Measurements from ENCODE around the gene SGCA.
A peak's percentile ranks its signal among the peaks of the same experiment; 100 is the strongest.

Gene SGCA

DNA sequence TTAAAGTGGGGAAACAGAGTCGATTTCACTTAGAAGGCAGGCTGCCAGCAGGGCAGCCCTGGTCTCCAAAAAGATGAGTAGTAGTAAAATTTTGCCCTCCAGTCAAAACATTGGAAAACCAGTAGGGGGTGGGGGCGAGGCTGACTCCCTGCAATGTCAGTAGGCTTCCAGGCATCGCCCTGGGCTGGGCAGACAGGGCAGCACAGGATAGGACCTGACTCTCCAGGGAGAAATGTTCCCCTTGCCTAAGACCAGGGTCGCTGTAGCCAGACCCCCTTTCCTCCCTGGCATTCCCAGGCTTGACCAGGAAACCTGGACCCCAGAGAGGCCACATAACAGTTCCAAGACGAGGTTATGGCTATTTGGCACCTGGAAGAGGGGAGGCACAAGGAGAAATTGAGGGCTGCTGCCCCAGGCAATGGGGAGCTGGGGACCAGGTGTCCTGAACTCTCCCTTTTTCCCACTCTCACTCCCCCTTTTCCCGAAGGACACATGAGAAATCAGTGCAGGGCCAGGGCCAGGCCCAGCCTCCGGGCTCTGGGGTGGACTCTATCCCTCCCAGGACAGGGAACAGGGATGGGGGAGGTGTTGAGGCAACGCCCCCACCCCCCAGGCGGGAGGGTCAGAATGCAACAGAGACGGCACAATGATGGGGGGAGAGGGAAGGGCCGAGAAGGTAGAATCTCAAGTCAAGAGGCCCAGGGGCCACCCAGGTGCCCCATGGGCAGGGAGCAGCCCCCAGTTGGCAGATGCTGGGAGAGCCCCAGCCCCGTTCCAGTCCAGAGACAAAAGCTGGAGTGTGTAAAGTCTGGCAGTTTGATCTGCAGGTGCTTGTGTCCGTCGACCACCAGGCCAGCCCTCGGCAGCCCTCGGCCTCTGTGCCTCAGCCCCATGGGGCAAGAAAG, 31.3 kb upstream of the SGCA start:
- no peak for DNase-seq (ENCODE audit: low read depth in 2 of 2)

GRCh38 chr17:50135316-50136095, 30.3 kb upstream of the SGCA start:
- DNase-seq (ENCODE audit: low read depth in 2 of 2): no peak

DNA sequence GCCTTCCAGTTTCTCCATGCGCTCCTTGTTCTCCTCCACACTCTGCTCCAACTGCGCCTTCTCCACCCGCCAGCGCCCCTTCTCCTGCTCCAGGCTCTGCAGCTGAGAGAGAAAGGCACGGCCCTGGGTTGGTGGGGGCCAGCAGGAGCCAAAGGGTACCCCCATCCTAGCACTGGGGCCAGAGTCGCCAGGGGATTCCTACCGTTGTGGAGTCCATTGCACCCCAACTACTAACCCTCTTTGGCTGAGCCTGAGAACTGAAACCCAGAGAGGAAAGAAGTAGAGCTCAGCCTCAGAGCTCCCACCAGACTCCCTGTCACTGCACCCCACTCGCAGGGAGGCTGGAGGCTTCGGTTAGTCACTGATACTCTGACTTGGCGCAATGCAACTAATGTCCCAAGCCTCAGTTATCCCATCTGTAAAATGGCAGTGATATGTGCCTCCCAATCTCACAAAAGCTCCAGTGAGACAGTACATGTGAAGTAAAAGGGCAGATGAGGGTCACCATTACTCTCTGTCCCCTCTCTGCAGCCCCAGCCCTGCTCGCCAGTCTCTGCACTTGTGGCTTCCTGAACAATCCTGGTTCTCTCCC, 29.6 kb upstream of the SGCA start:
- DNase-seq (ENCODE audit: low read depth in 2 of 2): no peak

DNA sequence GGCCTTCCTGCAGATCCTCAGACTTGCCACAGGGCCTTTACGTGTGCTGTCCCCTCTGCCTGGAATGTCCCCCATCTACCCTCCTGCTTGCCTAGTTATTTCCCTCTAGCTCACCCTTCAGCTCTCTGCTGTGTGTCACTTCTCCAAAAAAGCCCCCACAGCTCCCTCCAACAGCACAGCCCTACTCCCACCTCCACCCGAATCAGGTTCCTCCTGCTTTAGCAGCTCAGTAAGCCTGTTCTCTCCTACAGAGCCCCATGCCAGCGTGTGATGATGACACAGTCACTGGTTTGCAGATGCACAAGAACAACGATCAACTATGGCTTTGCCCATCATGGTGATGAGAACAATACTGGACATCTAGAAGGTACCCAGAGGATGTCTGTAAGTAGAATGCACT, 28.8 kb upstream of the SGCA start:
- DNase-seq (ENCODE audit: low read depth in 2 of 2): no peak

- DNase-seq (ENCODE audit: low read depth in 2 of 2): no peak
Measured at GRCh38 chr17:50139185-50139783, 26.5 kb upstream of the SGCA start.

DNA sequence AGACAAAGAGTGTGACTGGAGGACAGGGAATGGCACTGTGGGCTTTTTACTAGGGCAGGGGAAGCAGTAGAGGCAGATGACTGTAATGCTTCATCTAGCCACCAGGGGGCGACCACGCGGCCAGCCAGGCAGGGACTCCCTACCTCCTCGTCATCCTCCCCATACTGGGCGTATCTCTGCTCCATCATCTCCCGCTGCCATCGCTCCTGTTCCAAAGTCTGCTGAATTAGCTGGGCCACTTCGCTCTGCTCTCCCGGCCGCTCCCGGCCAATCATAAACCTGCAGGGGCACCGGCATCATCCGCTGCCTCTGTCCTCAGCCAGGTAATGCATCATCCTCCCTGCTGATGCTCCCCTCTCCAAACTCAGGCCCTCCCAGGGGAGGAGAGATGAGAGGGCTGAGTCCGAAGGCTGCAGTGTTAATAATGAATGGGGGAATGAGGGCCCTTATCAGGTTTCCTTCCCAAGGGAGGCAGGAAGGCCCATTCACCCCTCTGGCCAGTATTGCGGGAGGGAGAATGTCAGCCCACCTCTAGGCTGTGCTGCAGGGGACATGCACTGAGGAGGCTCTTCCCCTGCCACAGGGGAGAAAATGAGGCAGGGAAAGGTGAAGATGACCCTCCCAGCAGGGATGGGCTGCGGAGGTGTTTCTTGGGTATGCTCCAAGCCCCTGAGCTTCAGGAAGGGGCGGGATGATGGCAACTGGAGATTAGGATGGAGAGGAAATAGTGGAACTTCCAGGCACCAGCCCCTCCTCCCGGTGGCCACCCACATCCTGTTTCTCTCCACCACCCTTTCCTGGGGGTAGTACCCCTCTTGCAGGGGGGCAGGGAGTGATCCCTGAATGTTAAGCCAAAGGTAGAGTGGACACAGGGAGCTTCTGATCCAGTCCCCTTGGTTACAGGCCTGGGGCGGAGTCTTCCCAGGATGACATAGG, 25.6 kb upstream of the SGCA start:
- DNase-seq (ENCODE audit: low read depth in 2 of 2): peak; percentile 74 to 75

DNA sequence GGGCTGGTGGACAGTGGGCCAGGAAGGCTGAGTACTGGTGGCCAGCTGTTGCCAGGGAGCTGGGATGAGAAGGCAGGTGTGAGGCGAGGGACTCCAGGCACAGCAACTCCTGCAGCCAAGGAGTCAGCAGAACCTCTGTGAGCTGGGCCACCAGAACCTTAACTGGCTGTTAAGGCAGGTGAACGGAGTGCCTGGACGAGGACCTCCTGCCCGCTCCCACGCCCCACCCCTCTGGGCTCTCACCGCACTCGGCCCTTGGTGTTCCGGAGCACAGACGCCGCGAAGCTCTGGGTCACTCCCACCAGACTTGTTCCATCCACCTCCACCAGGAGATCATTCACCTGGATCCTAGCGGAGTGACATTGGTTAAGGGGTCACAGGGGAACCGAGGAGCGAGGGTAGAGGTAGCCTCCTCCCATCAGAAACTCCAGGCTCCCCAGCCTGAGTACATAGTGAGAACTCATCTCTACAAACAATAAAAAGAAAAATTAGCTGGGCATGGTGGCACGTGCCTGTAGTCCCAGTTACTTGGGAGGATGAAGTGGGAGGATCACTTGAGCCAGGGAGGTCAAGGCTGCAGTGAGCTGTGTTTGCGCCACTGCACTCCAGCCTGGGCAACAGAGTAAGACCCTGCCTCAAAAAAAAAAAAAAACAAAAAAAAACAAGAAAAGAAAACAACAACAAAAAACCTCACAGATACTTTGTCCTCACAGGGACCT, 24.6 kb upstream of the SGCA start:
- no peak for DNase-seq (ENCODE audit: low read depth in 2 of 2)

- no peak for DNase-seq (ENCODE audit: low read depth in 2 of 2)
Measured at GRCh38 chr17:50141745-50142110, 24.1 kb upstream of the SGCA start.

DNA sequence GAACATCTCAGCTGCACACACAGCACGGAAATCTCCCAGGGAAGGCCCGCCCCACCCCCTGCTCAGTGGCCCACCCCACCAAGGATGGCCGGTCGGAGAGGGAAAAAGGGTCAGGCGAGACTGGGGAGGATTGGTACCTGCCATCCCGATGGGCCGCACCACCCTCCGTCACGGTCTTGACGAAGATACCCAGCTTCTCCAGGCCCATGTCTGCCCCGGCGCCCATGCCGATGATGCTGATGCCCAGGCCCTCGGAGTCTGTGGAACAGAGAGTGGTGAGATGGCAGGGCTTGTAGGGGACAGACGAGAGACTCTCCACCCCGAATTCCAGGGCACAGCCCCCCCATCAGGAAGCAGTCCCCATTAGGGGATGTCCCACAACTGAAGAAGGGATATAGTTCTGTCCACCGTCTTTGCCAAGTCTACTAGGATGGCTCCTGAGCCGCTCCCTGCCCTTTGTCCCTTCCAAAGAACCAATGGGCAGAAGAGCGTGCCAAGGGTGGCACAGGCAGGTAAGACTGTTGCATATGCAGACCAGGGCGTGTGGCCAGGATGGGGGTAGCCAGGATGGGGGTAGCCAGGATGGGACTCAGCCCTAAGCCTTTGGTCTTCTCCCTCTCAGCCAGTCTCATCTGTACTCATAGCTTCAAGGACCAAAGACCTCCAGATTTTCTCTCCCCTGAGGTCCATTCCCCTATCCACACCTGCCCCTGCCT, 22.2 kb upstream of the SGCA start:
- DNase-seq (ENCODE audit: low read depth in 2 of 2): no peak

GRCh38 chr17:50144355-50144754, 21.4 kb upstream of the SGCA start:
- no peak for DNase-seq (ENCODE audit: low read depth in 2 of 2)

DNA sequence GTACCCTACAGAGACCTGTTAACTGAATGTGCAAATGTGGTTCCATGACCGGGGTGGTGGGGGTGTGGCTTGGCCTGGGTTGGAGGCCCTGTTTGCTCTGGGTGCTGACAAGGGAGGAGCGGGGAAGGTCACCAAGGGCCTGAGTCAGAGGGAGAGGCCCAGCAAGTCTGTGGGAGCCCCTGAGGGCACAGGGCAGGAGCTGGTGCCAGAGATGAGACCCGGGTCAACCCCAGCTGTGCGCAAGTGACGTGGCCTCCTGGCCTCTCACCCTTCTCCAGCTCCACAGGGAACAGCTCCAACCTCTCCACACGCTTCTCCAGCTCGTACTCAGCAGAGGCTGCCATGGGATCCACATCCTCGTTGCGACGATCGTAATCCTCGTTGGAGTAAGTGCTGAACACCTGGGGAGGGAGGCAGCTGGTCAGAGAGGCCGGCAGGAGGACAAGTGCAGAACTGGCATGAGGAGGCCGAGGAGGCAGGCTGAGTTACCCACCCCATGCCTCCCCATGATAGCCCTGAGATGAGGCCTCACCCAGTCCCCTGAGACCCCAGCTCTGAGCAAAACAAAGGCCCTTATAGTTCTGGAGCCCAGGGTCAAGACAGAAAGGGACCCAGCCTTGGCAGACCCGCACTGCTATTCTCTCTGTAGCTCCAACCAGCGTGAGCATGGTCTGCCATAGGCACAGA, 20.8 kb upstream of the SGCA start:
- DNase-seq (ENCODE audit: low read depth in 2 of 2): no peak

- DNase-seq (ENCODE audit: low read depth in 2 of 2): no peak
Measured at GRCh38 chr17:50145532-50146229, 20.1 kb upstream of the SGCA start.

- no peak for DNase-seq (ENCODE audit: low read depth in 2 of 2)
Measured at GRCh38 chr17:50146230-50146926, 19.4 kb upstream of the SGCA start.

GRCh38 chr17:50146927-50147665, 18.7 kb upstream of the SGCA start:
- DNase-seq (ENCODE audit: low read depth in 2 of 2): no peak

DNA sequence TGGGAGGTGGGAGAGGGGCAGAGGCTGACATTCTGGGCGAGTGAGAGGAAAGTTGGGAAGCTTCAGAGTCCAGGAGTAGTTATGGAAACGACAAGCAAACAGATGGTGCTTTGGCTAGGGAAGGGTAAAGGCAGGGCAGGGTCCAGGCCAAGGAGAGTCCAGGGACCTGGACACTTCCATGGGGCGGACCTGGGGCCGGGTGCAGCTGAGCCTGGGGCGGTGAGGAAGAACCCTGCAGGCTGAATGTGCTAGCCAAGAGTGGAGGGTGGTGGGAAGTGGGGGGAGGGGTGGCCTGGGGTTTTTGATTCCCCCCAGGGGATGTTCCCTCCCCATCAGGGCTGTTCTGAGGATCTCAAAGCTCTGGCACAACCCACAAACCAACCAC, 18.0 kb upstream of the SGCA start:
- no peak for DNase-seq (ENCODE audit: low read depth in 2 of 2)

DNA sequence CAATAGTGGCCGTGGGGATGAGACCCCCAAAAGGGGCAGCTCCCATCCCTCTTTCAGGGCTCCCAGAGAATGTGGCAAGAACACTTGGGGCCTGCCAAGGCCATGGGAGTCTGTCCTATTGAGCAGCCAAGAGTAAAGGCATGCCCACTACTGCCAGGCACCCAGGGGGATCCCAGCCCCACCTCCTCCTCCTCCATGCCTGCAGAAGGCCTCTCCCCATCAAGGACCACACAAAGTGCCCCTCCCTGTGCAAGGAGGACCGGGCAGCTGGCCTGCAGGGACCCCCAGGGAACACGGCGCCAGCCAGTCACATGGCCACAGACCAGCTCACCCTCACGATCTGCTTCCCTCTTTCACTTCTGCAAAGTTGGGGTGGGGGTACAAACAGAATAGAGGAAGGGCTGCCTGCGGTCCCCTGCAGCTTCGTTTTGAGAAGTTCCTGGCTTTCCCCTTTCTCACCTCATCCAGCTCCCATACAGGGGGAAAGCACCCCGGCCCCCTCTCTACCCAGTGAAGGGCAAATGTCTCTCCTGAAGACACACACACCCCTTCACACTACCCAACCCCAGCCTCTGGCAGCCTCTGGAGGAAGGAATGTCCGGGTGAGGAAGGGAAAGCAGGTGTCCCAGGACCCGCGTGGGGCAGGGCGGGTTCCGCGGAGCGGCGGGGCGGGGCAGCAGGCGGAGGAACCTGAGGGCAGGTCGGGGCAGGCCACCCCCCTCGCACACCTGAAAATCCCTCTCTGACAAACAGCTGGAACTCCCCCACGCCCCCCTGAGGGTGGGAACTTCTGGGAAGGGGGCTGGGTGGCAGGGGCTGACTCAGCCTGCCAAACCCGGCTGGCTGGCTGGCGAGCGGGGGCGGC, 17.3 kb upstream of the SGCA start:
- DNase-seq (ENCODE audit: low read depth in 2 of 2): peak; percentile 80 to 83

DNA sequence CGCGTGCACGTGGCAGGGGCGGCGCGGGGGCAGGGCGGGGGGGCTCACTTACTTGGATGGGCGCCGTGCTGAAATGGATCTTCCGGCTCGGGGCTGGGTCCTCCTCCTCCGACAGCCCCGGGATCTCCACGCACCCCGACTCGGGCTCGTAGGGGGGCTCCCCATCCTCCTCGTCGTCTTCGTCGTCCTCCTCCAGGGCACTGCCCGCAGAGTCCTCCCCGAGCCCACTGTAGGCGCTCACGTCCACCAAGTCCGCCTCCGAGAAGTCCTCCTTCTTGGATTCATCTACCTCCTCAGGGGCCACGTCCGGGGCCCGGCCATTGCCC, 16.8 kb upstream of the SGCA start:
- DNase-seq (ENCODE audit: low read depth in 2 of 2): no peak
